MCF 10A (cell line): ENCODE measurements around the gene WNT9A. TPM values are rescaled to one million over a fixed set of nuclear protein-coding genes. Genes with fewer than 3 reads are reported as not detected.
A peak's percentile ranks its signal among the peaks of the same experiment; 100 is the strongest.

Experiments used
- BruUV-seq: library from RNA; stranded (reverse); fragments of 400-500 nt; replicated peaks from 2 replicates; lab custom pipeline; 2021; lab: Mats Ljungman, UMichigan
- CTCF ChIA-PET: fragments of 300-600 bp; sonication (Branson Sonifier 250); formaldehyde crosslinking; extraction: SDS; loops from one replicate; lab custom pipeline; 2021; ENCODE audit warnings: antibody characterized with exemption, inconsistent platforms; lab: Yijun Ruan, JAX
- POLR2A ChIA-PET: fragments of 300-600, 350-650 bp; sonication (Branson Sonifier 250); formaldehyde crosslinking; extraction: SDS; loops from one replicate; lab custom pipeline; 2020; ENCODE audit warnings: antibody characterized with exemption, inconsistent platforms; lab: Yijun Ruan, JAX
- DNase-seq: peaks from one replicate; pipeline ENCODE4 v3.0.0-alpha.2; 2018; ENCODE audit not compliant: unreplicated experiment
- H3K27ac Mint-ChIP-seq: one replicate; pipeline ENCODE4 v1.8.0; 2022; ENCODE audit warnings: mild to moderate bottlenecking, low read depth, mixed read lengths; ENCODE audit not compliant: unreplicated experiment
- H3K27me3 Mint-ChIP-seq: one replicate; pipeline ENCODE4 v1.8.0; 2022; ENCODE audit warnings: mixed read lengths; ENCODE audit not compliant: insufficient read depth, unreplicated experiment
- H3K36me3 Mint-ChIP-seq: one replicate; pipeline ENCODE4 v1.8.0; 2022; ENCODE audit warnings: mild to moderate bottlenecking, moderate library complexity, mixed read lengths; ENCODE audit not compliant: insufficient read depth, unreplicated experiment
- H3K4me1 Mint-ChIP-seq: one replicate; pipeline ENCODE4 v1.8.0; 2022; ENCODE audit warnings: mixed read lengths; ENCODE audit not compliant: insufficient read depth, unreplicated experiment
- H3K4me3 Mint-ChIP-seq: one replicate; pipeline ENCODE4 v1.8.0; 2022; ENCODE audit warnings: mild to moderate bottlenecking, moderate library complexity, mixed read lengths; ENCODE audit not compliant: unreplicated experiment
- H3K9me3 Mint-ChIP-seq: one replicate; pipeline ENCODE4 v1.8.0; 2022; ENCODE audit warnings: mixed read lengths; ENCODE audit not compliant: unreplicated experiment
- intact Hi-C: fragments of 100-400 bp; cut with micrococcal nuclease; formaldehyde crosslinking; loops from 2 replicates; pipeline ENCODE4 v1.14.1; 2022
- total RNA-seq: library from RNA; stranded (reverse); gene quantifications from 2 replicates; pipeline ENCODE4 v1.2.3, GENCODE V29; 2022
- TF ChIP-seq, protein P1 (sequence below): fragments of 200-600 bp; IDR thresholded peaks from one replicate; pipeline ENCODE4 v1.8.0; 2022; ENCODE audit warnings: antibody characterized with exemption, mild to moderate bottlenecking; ENCODE audit not compliant: unreplicated experiment

The WNT9A gene
- total RNA-seq, 1 experiment from 2014 or later, result 2.6 TPM

DNA sequence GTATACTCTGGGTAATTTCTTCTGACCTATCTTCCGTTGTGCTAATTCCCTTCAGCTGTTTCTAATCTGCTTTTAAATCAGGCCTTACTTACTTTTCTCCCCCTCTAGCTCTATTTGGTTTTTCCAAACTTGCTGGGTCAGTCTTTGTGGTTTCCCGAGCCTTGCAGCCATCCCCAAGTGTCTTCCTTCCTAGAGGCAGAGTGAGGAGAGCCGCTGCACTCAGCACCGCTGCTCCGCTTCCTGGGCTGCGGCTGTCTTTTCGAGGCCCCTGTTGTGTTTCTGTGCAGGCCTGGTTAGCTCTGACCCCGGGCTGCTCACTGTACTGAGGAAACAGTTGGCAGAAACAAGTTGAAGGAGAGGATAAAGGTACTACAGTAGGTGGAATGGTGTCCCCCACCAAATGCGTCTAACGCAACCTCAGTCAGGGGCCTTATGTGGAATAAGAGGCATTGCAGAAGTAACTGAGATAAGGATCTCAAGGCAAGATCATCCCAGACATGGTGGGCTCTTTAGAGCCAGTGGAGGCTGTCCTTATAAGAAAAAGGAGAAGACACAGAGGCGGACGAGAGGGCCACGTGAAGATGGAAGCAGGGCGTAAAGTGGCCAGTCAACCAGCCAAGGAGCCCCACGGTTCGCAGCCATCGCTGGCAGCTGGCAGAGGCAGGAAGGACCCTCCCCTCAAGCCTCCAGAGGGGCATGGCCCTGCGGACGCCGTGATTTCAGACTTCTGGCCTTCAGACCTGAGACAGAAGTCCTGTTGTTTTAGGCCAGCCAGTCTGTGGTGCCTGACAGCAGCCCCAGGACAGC lies 10.5 kb downstream of the WNT9A start:
- no TSS peak for BruUV-seq
- Mint-ChIP-seq H3K4me3 (no peak overlapping the region), H3K36me3 (peaks cover 21% of the 10 kb centered on the region), H3K4me1 (peaks cover 16% of the 10 kb centered on the region), H3K27ac (no peak overlapping the region), H3K9me3 (peaks cover 14% of the 10 kb centered on the region), H3K27me3 (no peaks in the 10 kb centered on the region)
- TF ChIP-seq, protein P1, sequence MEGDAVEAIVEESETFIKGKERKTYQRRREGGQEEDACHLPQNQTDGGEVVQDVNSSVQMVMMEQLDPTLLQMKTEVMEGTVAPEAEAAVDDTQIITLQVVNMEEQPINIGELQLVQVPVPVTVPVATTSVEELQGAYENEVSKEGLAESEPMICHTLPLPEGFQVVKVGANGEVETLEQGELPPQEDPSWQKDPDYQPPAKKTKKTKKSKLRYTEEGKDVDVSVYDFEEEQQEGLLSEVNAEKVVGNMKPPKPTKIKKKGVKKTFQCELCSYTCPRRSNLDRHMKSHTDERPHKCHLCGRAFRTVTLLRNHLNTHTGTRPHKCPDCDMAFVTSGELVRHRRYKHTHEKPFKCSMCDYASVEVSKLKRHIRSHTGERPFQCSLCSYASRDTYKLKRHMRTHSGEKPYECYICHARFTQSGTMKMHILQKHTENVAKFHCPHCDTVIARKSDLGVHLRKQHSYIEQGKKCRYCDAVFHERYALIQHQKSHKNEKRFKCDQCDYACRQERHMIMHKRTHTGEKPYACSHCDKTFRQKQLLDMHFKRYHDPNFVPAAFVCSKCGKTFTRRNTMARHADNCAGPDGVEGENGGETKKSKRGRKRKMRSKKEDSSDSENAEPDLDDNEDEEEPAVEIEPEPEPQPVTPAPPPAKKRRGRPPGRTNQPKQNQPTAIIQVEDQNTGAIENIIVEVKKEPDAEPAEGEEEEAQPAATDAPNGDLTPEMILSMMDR, result no peak
- intact Hi-C loops, result no loop called here
- ChIA-PET CTCF (interaction anchor here (0.6 to 1.7 kb wide), 6 partner anchors 9 to 1529 kb away, joined by 3 to 10 read pairs (median 3); no protein-coding TSS in a partner anchor), POLR2A (interaction anchor here (0.6 to 3.7 kb wide), 5 partner anchors 9 to 202 kb away, joined by 3 to 21 read pairs (median 4); partner anchors contain the start of genes JMJD4 and SNAP47)
- no peak for DNase-seq

DNA sequence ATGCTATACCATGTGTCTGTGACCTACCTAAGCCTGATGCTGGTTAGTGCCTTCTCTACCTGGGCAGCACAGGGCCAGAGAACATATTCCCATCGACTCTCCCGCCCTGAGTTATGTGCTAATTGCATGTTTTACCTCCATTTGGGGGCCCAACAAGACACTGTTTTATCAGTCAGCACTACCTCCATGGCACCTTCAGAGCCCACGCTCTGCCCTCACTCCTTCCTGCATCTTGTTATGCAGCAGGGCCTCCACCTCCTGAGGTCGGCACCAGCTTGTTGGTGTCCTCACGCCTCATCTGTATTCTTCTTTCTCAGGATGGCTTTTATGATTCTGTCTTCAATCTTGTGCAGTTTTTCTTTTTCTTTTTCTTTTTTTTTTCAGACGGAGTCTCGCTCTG lies 11.9 kb downstream of the WNT9A start:
- POLR2A ChIA-PET, result interaction anchor here (0.6 to 3.7 kb wide), 3 partner anchors 11 to 293 kb away, joined by 3 to 21 read pairs (median 4); partner anchors contain the start of genes JMJD4 and SNAP47
- no peak overlapping the region for H3K4me3 Mint-ChIP-seq
- intact Hi-C loops, result no loop called here
- peaks cover 16% of the 10 kb centered on the region for H3K9me3 Mint-ChIP-seq
- H3K27me3 Mint-ChIP-seq, result no peaks in the 10 kb centered on the region
- no TSS peak for BruUV-seq
- H3K36me3 Mint-ChIP-seq, result peaks cover 21% of the 10 kb centered on the region
- CTCF ChIA-PET, result interaction anchor here (0.6 to 1.7 kb wide), 7 partner anchors 10 to 270 kb away, joined by 3 to 10 read pairs (median 3); no protein-coding TSS in a partner anchor
- peak overlapping the region; percentile 18 for H3K27ac Mint-ChIP-seq
- TF ChIP-seq, protein P1, result no peak
- no peak for DNase-seq
- peaks cover 16% of the 10 kb centered on the region for H3K4me1 Mint-ChIP-seq

DNA sequence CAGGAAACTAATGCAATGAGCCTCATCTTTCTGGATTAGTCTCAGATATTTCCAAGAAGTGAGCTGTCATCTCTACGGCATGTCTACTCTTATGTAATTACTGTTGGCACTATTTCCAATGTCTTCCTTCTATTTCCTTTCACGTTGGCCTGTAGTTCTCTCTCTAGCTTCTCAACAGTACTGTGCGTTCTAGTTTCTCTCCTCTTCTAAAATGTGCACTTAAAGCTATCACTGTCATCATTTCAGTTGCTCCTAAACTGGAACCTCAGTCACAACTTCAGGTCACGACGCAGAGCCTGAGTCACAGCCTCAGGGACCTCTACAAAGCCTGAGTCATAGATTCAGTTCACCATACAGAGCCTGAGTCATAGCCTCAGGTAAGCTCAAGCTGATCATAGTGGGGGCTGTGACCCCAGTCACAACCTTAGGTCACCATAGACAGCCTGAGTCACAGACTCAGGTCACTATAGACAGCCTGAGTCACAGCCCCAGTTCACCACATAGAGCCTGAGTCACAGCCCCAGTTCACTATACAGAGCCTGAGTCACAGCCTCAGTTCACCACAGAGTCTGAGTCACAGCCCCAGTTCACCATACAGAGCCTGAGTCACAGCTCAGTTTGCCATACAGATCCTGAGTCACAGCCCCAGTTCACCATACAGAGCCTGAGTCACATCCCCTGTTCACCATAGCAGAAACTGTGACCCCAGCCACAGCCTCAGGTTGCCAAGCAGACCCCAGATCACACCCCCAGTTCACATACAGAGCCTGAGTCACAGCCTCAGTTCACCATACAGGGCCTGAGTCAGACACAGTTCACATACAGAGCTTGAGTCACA lies 13.0 kb downstream of the WNT9A start:
- Mint-ChIP-seq H3K36me3 (peaks cover 21% of the 10 kb centered on the region), H3K27me3 (no peaks in the 10 kb centered on the region), H3K9me3 (peaks cover 16% of the 10 kb centered on the region), H3K27ac (peak overlapping the region; percentile 18), H3K4me3 (no peak overlapping the region), H3K4me1 (peaks cover 16% of the 10 kb centered on the region)
- TF ChIP-seq, protein P1, result no peak
- ChIA-PET POLR2A (interaction anchor here (0.7 to 3.7 kb wide), 21 partner anchors 12 to 523 kb away, joined by 3 to 35 read pairs (median 4); partner anchors contain the start of genes ARF1, JMJD4 and SNAP47), CTCF (interaction anchor here (0.6 to 1.7 kb wide), 11 partner anchors 11 to 454 kb away, joined by 3 to 8 read pairs (median 4); no protein-coding TSS in a partner anchor)
- intact Hi-C loops, result loop anchor here (1.0 kb wide), 1 partner anchor 129 kb away; no protein-coding TSS in a partner anchor
- BruUV-seq, result no TSS peak
- DNase-seq, result peak; percentile 99
